Left hindlimb (tissue), 1 donor: ENCODE data around the gene CCDC71L.

ENCODE experiments used
- DNase-seq: peaks from one replicate; pipeline ENCODE4 v3.0.0-alpha.2; 2018

Gene CCDC71L

GRCh38 chr7:106658316-106659165, 2.4 kb downstream of the CCDC71L start:
- no peak for DNase-seq

DNA sequence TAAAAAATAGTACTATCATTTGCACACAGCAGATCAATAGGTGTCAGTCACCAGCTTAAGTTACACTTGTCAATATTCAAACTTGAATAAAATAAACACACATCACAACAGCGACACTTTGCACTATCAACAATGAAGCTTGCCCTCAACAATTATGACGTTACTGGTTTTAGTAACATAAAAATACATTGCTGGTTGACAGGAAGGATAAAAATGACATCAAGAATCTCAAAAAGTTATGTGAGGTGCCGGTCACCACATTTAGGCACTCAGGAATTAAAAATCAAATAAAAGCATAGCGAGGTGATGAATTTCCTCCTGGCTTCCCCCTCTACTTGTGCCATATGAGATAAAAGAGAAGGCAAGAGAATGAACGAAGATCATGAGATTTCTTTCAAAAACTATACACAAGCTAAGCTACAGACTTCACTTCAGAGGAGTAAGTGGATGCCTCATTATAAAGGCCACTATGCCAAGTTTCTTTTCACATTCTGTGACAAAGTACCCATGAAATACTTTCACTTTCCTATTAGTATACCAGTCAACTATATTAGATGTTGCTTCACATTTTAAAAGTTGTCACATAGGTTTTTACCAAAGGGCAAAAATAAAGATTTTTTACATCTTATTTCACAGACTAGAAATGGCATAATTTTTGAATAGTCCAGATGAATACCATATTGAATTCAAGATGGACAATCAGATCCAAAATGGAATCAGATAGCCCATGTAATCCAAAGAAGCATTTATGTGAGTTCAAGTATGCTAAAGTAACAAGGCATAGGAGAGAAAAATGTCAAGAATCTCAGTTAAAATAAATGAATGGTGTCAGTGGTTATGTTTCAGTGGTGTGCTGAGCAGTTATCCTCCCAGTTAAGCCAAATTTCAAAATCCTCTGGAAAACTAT, 3.6 kb downstream of the CCDC71L start:
- DNase-seq = no peak

DNA sequence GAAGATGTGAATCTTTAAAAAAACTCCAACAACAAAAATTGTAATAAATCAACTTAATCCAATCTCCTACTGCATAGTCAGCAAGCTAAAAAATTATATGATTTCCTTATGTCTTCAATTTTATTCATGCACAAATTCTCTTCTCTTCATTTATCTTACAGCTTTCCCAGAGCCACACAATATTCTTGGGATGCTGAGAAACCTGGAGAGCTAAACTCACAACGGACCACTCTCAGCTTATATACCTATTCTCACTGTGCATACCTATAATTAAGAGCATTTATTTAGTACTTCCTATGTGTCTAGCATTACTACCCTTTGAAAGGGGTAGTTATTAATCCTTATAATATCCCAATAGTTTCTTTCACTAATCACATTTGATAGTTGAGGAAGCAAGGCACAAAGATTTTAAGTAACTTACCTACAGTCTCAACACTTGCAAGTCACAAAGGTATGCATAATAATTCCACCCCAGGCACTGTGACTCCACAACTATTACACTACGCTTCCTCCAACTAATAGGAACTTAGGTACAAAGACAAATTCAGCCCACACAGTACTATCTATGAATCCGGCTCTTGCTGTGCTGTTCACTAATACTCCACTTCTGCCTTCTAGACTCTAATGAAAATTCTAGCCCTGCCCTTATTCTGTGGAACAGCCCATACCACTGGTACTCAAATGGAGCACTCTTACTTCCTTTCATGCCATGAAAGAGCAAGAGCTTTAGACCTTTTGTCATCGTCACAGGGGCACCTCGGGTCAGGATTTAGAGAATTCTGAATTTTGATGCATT, 5.1 kb downstream of the CCDC71L start:
- no peak for DNase-seq

- no peak for DNase-seq
These were observed 7.5 kb downstream of the CCDC71L start for GRCh38 chr7:106653488-106653887.

GRCh38 chr7:106652909-106653308, 8.0 kb downstream of the CCDC71L start:
- no peak for DNase-seq

GRCh38 chr7:106652092-106652491, 8.9 kb downstream of the CCDC71L start:
- DNase-seq = no peak

DNA sequence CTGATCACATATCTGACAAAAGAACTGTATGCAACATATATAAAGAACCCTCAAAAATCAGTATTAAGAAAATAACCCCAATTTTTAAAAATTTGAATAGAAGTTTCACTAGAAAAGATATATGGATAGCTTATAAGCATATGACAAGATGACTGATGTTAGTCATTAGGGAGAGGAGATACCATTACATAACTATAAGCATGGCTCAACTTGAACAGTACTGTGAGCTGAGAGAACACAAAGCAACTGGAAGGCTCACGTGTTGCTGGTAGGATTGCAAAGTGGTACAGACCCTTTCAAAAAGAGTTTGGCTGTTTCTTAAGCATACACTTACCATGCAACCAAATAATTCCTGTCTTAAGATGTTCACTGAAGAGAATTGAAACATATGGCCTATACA, 14.7 kb downstream of the CCDC71L start:
- DNase-seq = no peak

GRCh38 chr7:106644999-106645398, 16.0 kb downstream of the CCDC71L start:
- DNase-seq = no peak

GRCh38 chr7:106643216-106644000, 17.6 kb downstream of the CCDC71L start:
- no peak for DNase-seq

DNA sequence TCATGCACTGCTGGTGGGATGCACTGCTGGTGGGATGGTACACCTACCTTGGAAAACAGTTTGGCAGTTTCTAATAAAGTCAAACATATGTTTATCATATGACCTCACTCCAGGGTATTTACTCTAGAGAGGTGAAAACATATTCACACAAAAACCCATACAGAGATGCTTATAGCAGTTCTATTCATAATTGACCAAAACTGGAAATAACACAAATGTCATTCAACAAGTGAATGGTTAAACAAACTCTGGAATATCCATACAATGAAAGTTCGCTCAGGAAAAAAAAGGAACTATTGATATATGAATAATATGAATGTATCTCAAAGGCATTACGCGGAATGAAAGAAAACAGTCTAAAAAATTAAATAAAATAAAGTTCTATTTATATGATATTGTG, 19.5 kb downstream of the CCDC71L start:
- DNase-seq = no peak

- no peak for DNase-seq
These were observed 20.4 kb downstream of the CCDC71L start for GRCh38 chr7:106640368-106641141.

DNA sequence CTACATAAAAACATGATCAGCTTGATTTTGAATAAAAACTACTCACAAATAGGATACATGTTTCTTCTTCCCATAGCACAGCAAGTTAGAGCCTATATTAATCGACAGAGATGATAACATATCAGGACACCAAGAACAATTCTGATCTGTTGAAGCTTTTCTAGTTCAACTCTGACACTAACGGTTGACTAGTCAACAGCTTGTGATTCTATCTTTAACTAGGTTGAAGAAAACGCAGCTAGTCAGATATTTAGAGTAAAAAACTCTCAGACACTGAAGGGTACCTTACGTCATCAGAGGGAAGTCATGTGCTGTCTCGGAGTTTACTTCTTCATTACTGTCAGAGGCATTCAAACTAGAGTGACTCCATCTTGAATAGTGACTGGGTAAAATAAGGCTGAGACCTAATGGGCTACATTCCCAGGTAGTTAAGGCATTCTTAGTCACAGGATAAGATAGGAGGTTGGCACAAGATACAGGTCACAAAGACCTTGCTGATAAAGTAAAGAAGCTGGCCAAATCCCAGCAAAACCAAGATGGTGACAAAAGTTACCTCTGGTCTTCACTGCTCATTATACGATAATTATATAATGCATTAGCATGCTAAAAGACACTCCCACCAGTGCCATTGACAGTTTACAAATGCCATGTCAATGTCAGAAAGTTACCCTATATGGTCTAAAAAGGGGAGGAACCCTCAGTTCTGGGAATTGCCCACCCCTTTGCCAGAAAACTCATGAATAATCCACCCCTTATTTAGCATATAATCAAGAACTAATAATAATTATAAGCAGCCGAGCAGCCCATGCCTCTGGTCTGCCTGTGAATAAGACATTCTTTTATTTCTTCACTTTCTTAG, 21.3 kb downstream of the CCDC71L start:
- no peak for DNase-seq

GRCh38 chr7:106635411-106635810, 25.5 kb downstream of the CCDC71L start:
- no peak for DNase-seq

GRCh38 chr7:106634958-106635357, 26.0 kb downstream of the CCDC71L start:
- DNase-seq = no peak

DNA sequence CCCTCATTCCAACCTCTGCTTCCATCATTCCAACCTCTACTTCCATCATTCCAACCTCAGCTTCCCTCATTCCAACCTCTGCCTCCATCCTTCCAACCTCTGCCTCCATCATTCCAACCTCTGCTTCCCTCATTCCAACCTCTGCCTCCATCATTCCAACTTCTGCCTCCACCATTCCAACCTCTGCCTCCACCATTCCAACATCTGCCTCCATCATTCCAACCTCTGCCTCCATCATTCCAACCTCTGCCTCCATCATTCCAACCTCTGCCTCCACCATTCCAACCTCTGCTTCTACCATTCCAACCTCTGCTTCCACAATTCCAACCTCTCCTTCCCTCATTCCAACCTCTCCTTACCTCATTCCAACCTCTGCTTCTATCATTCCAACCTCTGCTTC, 30.3 kb downstream of the CCDC71L start:
- no peak for DNase-seq

DNA sequence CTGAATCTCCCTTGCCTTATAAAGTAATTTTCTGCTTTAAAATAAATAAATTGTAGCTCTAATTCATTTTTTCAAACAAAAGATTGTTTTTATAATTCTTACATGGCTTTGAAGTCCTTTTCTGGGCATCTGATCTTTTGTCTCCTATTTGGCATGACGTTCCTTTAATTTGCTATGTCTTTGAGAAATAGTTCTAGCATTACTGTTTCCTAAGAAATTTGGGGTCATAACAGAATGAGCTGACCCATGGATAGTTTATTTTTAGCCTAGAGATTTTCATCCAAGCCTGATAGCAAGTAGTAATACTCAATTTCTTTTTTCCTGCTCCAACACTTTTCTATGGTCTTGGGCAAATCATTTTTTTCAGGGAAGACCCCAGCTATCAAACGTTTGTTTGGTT, 31.4 kb downstream of the CCDC71L start:
- no peak for DNase-seq

DNA sequence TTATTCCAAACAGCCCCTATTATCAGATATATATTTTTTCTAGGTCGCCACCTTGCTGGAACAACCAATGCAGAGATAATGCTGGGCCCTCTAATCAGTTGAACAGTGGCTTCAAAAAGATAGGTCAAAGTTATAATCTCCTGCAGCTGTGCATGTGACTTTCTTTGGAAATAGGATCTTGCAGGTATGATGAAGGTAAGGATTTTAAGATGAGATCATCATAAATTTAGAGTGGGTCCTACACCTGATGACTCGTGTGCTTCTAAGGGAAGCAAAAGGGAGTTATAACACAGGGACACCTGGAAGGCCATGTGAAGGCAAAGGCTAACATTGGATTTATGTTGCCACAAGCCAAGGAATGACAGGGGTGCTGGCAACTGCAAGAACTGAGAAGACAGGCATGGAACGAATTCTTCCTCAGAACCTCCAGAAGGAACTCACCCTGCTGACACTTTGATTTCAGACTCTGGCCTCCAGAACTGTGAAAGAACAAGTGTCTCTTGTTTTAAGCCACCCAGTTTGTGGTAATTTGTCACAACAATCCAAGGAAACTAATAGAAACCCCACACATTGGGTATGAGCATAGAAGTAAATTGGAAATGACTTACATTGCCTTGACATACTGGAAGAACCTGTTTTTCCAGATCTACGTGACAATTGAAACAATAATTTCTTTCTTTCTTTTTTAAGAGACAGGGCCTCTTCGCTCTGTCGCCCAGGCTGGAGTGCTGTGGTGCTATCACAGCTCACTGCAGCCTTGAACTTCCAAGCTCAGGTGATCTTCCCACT, 34.4 kb downstream of the CCDC71L start:
- DNase-seq = no peak

DNA sequence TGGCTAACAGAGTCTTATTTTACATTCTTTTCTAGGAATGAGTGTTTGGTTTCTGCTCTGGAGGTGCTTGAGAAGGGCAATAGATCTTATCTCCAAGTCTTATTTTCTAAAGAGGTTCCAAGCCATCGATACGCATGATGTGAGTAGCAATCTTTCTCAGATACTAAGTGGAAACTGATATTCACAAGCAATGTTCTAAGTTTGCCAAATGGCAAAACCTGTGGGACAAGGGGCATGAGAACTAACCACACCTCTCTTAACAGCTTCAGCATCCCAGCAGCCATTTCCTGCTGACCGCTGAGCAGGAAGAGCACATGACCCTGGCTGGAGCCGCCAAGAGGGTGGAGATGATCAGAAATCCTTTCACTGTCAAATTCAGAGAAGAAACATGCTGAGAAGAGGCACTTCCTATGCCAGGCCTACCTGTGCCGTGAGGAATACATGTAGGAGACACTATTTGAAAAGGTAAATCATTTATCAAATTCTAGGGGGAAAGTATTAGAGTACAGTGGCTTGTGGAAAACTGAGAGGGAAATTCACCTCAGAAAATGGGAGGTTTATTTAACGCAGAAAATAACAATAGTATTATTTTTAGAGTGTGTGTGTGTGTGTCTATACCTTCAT, 35.2 kb downstream of the CCDC71L start:
- no peak for DNase-seq

DNA sequence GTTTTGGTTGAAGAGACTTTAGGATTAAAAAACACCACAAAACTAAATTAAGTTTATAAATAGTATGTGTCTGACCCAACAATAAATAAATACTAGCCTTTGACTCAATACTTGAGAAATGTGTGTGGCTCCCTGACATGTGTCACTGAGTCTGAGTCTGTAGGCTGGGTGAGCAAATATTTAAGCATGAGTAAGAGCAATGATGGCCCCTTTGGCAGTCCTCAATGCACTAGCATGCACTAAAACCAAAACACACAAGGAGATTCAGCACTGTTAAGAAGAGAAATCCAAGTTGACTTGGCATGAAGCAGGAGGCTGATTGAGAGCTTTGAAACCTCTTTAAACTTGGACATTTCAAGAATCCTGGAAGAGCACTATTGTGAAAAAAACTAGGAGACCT, 37.1 kb downstream of the CCDC71L start:
- DNase-seq = no peak
